Measurements from ENCODE around the gene FCHSD2. TPM values are rescaled to one million over a fixed set of nuclear protein-coding genes. Genes with fewer than 3 reads are reported as not detected.

The FCHSD2 gene
- total and polyA plus RNA-seq, 9 of the 15 experiments (the other 6 are each of a cell fraction or from before 2014, with no cell fraction given): 1.8 to 14.7 (median 6.4) TPM

GRCh38 chr11:72954860-72955259 lies 187.3 kb downstream of the FCHSD2 start:
- in situ Hi-C loops (cut with MboI): no loop called here
- H3K27ac ChIP-seq (ENCODE audit: extremely low read depth, low read depth, low read length): no peak overlapping the region
- H3K4me3 ChIP-seq: no peak overlapping the region
- BruUV-seq (replicated peaks): no TSS peak
- no peaks in the 10 kb centered on the region for H3K9me1 ChIP-seq (ENCODE audit: control insufficient read depth, insufficient read depth, low read length)
- 22% methylated on average over 3 of the region's 3 CpGs for WGBS (ENCODE audit: insufficient coverage, low coverage, missing lambda C conversion rate)
- intact Hi-C loops (cut with micrococcal nuclease): no loop called here
- ChIA-PET CTCF (ENCODE audit: low intra/inter-chr PET ratio) (no interaction called here), POLR2A (interaction anchor here (0.5 kb wide), 1 partner anchor 35 kb away, joined by 4 read pairs; no protein-coding TSS in a partner anchor)
- DNase-seq (ENCODE audit: extremely low read depth in 1 of 4, low spot score in 3 of 4): no peak
- no peak overlapping the region for H3K4me2 ChIP-seq (ENCODE audit: insufficient read depth, low read length)
- ATAC-seq: no peak
- no peaks in the 10 kb centered on the region for H3K27me3 ChIP-seq (ENCODE audit: control insufficient read depth in 2 of 2, insufficient read depth in 2 of 2, low read length in 2 of 2)
- H3K4me1 ChIP-seq (replicated peaks in 1 of 2; ENCODE audit: control insufficient read depth in 2 of 2, insufficient read depth in 2 of 2, low read length in 2 of 2): no peaks in the 10 kb centered on the region
- no peak for FAIRE-seq
- no peaks in the 10 kb centered on the region for H3K9me3 ChIP-seq (replicated peaks; ENCODE audit: control insufficient read depth, insufficient read depth, low read depth, low read length)
- no peaks in the 10 kb centered on the region for H4K20me1 ChIP-seq (replicated peaks; ENCODE audit: control insufficient read depth, insufficient read depth, low read length)
- no peak overlapping the region for H2AFZ ChIP-seq (ENCODE audit: low read depth, low read length)
- no peaks in the 10 kb centered on the region for H3K79me2 ChIP-seq (ENCODE audit: control insufficient read depth, insufficient read depth, low read length)
- H3K9ac ChIP-seq (ENCODE audit: insufficient read depth in 1 of 2, low read depth in 2 of 2, low read length in 2 of 2): no peak overlapping the region
- H3K36me3 ChIP-seq (ENCODE audit: control insufficient read depth, insufficient read depth, low read length): no peaks in the 10 kb centered on the region
- TF ChIP-seq XRCC4 (IDR thresholded peaks at IDR 0.05; ENCODE audit: extremely low read depth, insufficient read depth, insufficient read length) (no peak), SMARCC2 (IDR thresholded peaks at IDR 0.05; ENCODE audit: low read depth) (no peak), ZNF407 (IDR thresholded peaks at IDR 0.05; ENCODE audit: low read depth) (no peak), EWSR1 (IDR thresholded peaks at IDR 0.05; ENCODE audit: borderline replicate concordance, low read depth, partially characterized antibody) (no peak), ZNF277 (CRISPR knock-in tag; IDR thresholded peaks at IDR 0.05; ENCODE audit: borderline replicate concordance) (no peak), ILK (tag; IDR thresholded peaks at IDR 0.05; ENCODE audit: borderline replicate concordance, low read depth) (no peak), CBFA2T3 (IDR thresholded peaks at IDR 0.05) (no peak), L3MBTL2 (IDR thresholded peaks at IDR 0.05) (no peak), RHOXF2B (CRISPR knock-in tag; conservative IDR thresholded peaks at IDR 0.05) (no peak), VEZF1 (CRISPR knock-in tag; IDR thresholded peaks at IDR 0.05) (no peak), ZNF655 (CRISPR knock-in tag; IDR thresholded peaks at IDR 0.05) (no peak)

Data from K562 (cell line).